Measurements from ENCODE around the gene YES1. TPM values are rescaled to one million over a fixed set of nuclear protein-coding genes. Genes with fewer than 3 reads are reported as not detected.
"Not testable (repeated sequence)": the region's sequence is repeated elsewhere in the genome, so short reads cannot be mapped to it uniquely, and the experiment has no call there.

The YES1 gene
- total RNA-seq, 1 donor from 2014 or later = 17.1 TPM

DNA sequence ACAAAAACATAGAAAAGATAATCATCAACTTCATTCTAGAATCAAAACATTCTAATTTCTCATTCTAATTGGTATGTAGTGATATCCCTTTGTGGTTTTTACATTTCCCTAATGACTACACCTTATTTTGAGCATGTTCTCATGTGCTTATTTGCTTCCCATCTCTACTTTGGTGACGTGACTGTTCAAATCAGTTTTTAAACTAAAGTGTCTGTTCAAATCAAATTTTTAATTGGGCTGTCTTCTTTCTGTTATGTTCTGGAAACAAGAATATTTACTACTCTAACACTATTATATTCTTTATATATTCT is 45.5 kb downstream of the YES1 start:
- Mint-ChIP-seq H3K9me3 (ENCODE audit: unreplicated experiment) (no peaks in the 10 kb centered on the region), H3K27me3 (ENCODE audit: unreplicated experiment) (no peaks in the 10 kb centered on the region), H3K4me1 (ENCODE audit: low read depth, unreplicated experiment) (no peaks in the 10 kb centered on the region), H3K36me3 (ENCODE audit: unreplicated experiment) (no peaks in the 10 kb centered on the region), H3K4me3 (ENCODE audit: unreplicated experiment) (no peak overlapping the region), H3K27ac (ENCODE audit: unreplicated experiment) (no peak overlapping the region)
- TF ChIP-seq, protein P1, sequence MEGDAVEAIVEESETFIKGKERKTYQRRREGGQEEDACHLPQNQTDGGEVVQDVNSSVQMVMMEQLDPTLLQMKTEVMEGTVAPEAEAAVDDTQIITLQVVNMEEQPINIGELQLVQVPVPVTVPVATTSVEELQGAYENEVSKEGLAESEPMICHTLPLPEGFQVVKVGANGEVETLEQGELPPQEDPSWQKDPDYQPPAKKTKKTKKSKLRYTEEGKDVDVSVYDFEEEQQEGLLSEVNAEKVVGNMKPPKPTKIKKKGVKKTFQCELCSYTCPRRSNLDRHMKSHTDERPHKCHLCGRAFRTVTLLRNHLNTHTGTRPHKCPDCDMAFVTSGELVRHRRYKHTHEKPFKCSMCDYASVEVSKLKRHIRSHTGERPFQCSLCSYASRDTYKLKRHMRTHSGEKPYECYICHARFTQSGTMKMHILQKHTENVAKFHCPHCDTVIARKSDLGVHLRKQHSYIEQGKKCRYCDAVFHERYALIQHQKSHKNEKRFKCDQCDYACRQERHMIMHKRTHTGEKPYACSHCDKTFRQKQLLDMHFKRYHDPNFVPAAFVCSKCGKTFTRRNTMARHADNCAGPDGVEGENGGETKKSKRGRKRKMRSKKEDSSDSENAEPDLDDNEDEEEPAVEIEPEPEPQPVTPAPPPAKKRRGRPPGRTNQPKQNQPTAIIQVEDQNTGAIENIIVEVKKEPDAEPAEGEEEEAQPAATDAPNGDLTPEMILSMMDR (IDR thresholded peaks at IDR 0.05; ENCODE audit: partially characterized antibody, unreplicated experiment) = no peak
- DNase-seq = no peak

- no peaks in the 10 kb centered on the region for H3K9me3 Mint-ChIP-seq (ENCODE audit: unreplicated experiment)
- H3K36me3 Mint-ChIP-seq (ENCODE audit: unreplicated experiment) = no peaks in the 10 kb centered on the region
- H3K27me3 Mint-ChIP-seq (ENCODE audit: unreplicated experiment) = no peaks in the 10 kb centered on the region
- TF ChIP-seq, protein P1 (IDR thresholded peaks at IDR 0.05; ENCODE audit: partially characterized antibody, unreplicated experiment) = no peak
- no peak overlapping the region for H3K27ac Mint-ChIP-seq (ENCODE audit: unreplicated experiment)
- DNase-seq = no peak
- H3K4me1 Mint-ChIP-seq (ENCODE audit: low read depth, unreplicated experiment) = no peaks in the 10 kb centered on the region
- no peak overlapping the region for H3K4me3 Mint-ChIP-seq (ENCODE audit: unreplicated experiment)
Observed at GRCh38 chr18:765764-766549, 46.1 kb downstream of the YES1 start.

DNA sequence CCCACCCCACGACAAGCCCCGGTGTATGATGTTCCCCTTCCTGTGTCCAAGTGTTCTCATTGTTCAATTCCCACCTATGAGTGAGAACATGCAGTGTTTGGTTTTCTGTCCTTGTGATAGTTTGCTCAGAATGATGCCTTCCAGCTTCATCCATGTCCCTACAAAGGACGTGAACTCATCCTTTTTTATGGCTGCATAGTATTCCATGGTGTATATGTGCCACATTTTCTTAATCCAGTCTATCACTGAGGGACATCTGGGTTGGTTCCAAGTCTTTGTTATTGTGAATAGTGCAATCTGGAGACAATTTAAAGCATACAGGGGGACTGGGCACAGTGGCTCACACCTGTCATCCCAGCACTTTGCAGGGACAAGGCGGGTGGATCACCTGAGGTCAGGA is 52.2 kb downstream of the YES1 start:
- not testable (repeated sequence) for H3K27ac Mint-ChIP-seq (ENCODE audit: unreplicated experiment); H3K36me3 Mint-ChIP-seq (ENCODE audit: unreplicated experiment); H3K4me3 Mint-ChIP-seq (ENCODE audit: unreplicated experiment); H3K4me1 Mint-ChIP-seq (ENCODE audit: low read depth, unreplicated experiment); DNase-seq; H3K9me3 Mint-ChIP-seq (ENCODE audit: unreplicated experiment); H3K27me3 Mint-ChIP-seq (ENCODE audit: unreplicated experiment)

DNA sequence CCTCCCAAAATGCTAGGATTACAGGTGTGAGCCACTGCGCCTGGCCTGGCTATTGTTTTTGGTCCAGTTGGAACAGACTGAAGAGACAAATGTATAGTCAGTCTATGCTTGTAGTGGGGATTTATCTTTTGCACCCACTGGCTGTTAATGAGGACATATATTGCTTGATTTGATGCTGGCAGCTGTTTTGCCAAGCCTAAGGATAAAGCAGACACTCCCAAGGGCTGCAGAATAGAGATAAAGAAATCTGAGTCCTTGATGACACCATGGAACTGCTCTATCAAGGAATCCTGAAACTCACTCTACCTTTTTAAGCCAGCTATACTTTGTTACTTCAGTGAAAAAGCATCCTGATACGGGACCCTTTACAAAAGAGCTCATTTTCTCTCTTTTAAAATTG is 56.5 kb downstream of the YES1 start:
- DNase-seq = no peak
- no peaks in the 10 kb centered on the region for H3K9me3 Mint-ChIP-seq (ENCODE audit: unreplicated experiment)
- no peak overlapping the region for H3K4me3 Mint-ChIP-seq (ENCODE audit: unreplicated experiment)
- TF ChIP-seq, protein P1 (IDR thresholded peaks at IDR 0.05; ENCODE audit: partially characterized antibody, unreplicated experiment) = no peak
- H3K27ac Mint-ChIP-seq (ENCODE audit: unreplicated experiment) = no peak overlapping the region
- H3K36me3 Mint-ChIP-seq (ENCODE audit: unreplicated experiment) = no peaks in the 10 kb centered on the region
- no peaks in the 10 kb centered on the region for H3K4me1 Mint-ChIP-seq (ENCODE audit: low read depth, unreplicated experiment)
- no peaks in the 10 kb centered on the region for H3K27me3 Mint-ChIP-seq (ENCODE audit: unreplicated experiment)

GRCh38 chr18:754656-755055 is 57.4 kb downstream of the YES1 start:
- TF ChIP-seq, protein P1 (IDR thresholded peaks at IDR 0.05; ENCODE audit: partially characterized antibody, unreplicated experiment) = no peak
- no peak overlapping the region for H3K27ac Mint-ChIP-seq (ENCODE audit: unreplicated experiment)
- H3K4me3 Mint-ChIP-seq (ENCODE audit: unreplicated experiment) = no peak overlapping the region

More at GRCh38 chr18:754656-755055, 57.4 kb downstream of the YES1 start:
- DNase-seq = no peak
- Mint-ChIP-seq H3K27me3 (ENCODE audit: unreplicated experiment) (no peaks in the 10 kb centered on the region), H3K36me3 (ENCODE audit: unreplicated experiment) (no peaks in the 10 kb centered on the region), H3K4me1 (ENCODE audit: low read depth, unreplicated experiment) (no peaks in the 10 kb centered on the region), H3K9me3 (ENCODE audit: unreplicated experiment) (no peaks in the 10 kb centered on the region)

All from glutamatergic neuron (in vitro differentiated cells).